NCI-H1048 (cell line): Measurements from ENCODE around the gene ARGLU1.
"Not testable (repeated sequence)": the region's sequence is repeated elsewhere in the genome, so short reads cannot be mapped to it uniquely, and the experiment has no call there.

Source experiments
- DNase-seq: peaks from one replicate; lab custom pipeline; 2025; lab: John Stamatoyannopoulos, UW

ARGLU1 gene

GRCh38 chr13:106567474-106568298, at the start of gene ARGLU1:
TSS of gene ARGLU1 (minus strand) at chr13:106568137. CDS start at chr13:106567919, 218 bp downstream.
- DNase-seq = peak; percentile 80

- DNase-seq = no peak
Measured at GRCh38 chr13:106617561-106617960, 49.6 kb upstream of the ARGLU1 start.

GRCh38 chr13:106616729-106617128, 48.8 kb upstream of the ARGLU1 start:
- no peak for DNase-seq

- DNase-seq = no peak
Measured at GRCh38 chr13:106614874-106615273, 46.9 kb upstream of the ARGLU1 start.

GRCh38 chr13:106612688-106613087, 44.8 kb upstream of the ARGLU1 start:
- DNase-seq = no peak

GRCh38 chr13:106610486-106610885, 42.5 kb upstream of the ARGLU1 start:
- no peak for DNase-seq

- DNase-seq = no peak
Measured at GRCh38 chr13:106609116-106609515, 41.2 kb upstream of the ARGLU1 start.

GRCh38 chr13:106603546-106603945, 35.6 kb upstream of the ARGLU1 start:
- DNase-seq = no peak

GRCh38 chr13:106602178-106602577, 34.2 kb upstream of the ARGLU1 start:
- DNase-seq = no peak

- DNase-seq = no peak
Measured at GRCh38 chr13:106601489-106601888, 33.6 kb upstream of the ARGLU1 start.

GRCh38 chr13:106600798-106601135, 32.8 kb upstream of the ARGLU1 start:
- DNase-seq = not testable (repeated sequence)

- no peak for DNase-seq
Measured at GRCh38 chr13:106599875-106600797, 32.2 kb upstream of the ARGLU1 start.

- no peak for DNase-seq
Measured at GRCh38 chr13:106597749-106598395, 29.9 kb upstream of the ARGLU1 start.

GRCh38 chr13:106597186-106597585, 29.2 kb upstream of the ARGLU1 start:
- no peak for DNase-seq

GRCh38 chr13:106596275-106596937, 28.5 kb upstream of the ARGLU1 start:
- no peak for DNase-seq

GRCh38 chr13:106595625-106596024, 27.7 kb upstream of the ARGLU1 start:
- no peak for DNase-seq

GRCh38 chr13:106594980-106595379, 27.0 kb upstream of the ARGLU1 start:
- no peak for DNase-seq

- no peak for DNase-seq
Measured at GRCh38 chr13:106593132-106593531, 25.2 kb upstream of the ARGLU1 start.

- DNase-seq = no peak
Measured at GRCh38 chr13:106591299-106591698, 23.4 kb upstream of the ARGLU1 start.

GRCh38 chr13:106589716-106590115, 21.8 kb upstream of the ARGLU1 start:
- DNase-seq = no peak

- DNase-seq = no peak
Measured at GRCh38 chr13:106588367-106588766, 20.4 kb upstream of the ARGLU1 start.

GRCh38 chr13:106587787-106588186, 19.9 kb upstream of the ARGLU1 start:
- no peak for DNase-seq
